Mesenchymal stem cell (in vitro differentiated cells and primary cell): ENCODE results near the gene UBE2L5.

Experiments used
- DNase-seq: peaks from one replicate; pipeline ENCODE4 v3.0.0-alpha.2; 2013
- H2AFZ ChIP-seq: one replicate; pipeline ENCODE4 v1.6.1; 2013; ENCODE audit warnings: low read depth, mild to moderate bottlenecking, control low read depth, inconsistent platforms, low read length, moderate library complexity
- H2AK5ac ChIP-seq: 2 replicates; pipeline ENCODE4 v1.6.1; 2013; ENCODE audit warnings: low read length, moderate library complexity, mild to moderate bottlenecking, inconsistent platforms; ENCODE audit not compliant: severe bottlenecking
- H2BK120ac ChIP-seq: one replicate; pipeline ENCODE4 v1.6.1; 2013; ENCODE audit warnings: low read depth, mild to moderate bottlenecking, inconsistent platforms, low read length, moderate library complexity
- H2BK12ac ChIP-seq, 2 experiments: one replicate each; pipeline ENCODE4 v1.6.1; 2013; ENCODE audit warnings: inconsistent platforms in 2 of 2, low read length in 2 of 2, mild to moderate bottlenecking in 2 of 2, moderate library complexity in 2 of 2, control low read depth in 1 of 2
- H2BK15ac ChIP-seq: one replicate; pipeline ENCODE4 v1.6.1; 2013; ENCODE audit warnings: mild to moderate bottlenecking, low read depth, inconsistent platforms; ENCODE audit not compliant: poor library complexity, severe bottlenecking
- H2BK5ac ChIP-seq: 2 replicates; pipeline ENCODE4 v1.6.1; 2013; ENCODE audit warnings: low read depth, mild to moderate bottlenecking, low read length, control low read depth, inconsistent platforms; ENCODE audit not compliant: poor library complexity, severe bottlenecking
- H3K14ac ChIP-seq, 2 experiments: one replicate each; pipeline ENCODE4 v1.6.1; 2013; ENCODE audit warnings: inconsistent platforms in 2 of 2, low read length in 2 of 2, control low read depth in 1 of 2, mild to moderate bottlenecking in 1 of 2, moderate library complexity in 1 of 2
- H3K18ac ChIP-seq, 2 experiments: one replicate each; pipeline ENCODE4 v1.6.1; 2013; ENCODE audit warnings: inconsistent platforms in 2 of 2, low read length in 2 of 2, control low read depth in 1 of 2, low read depth in 1 of 2, mild to moderate bottlenecking in 1 of 2
- H3K23ac ChIP-seq, 2 experiments: one replicate each; pipeline ENCODE4 v1.6.1; 2013; ENCODE audit warnings: inconsistent platforms in 2 of 2, low read length in 2 of 2, mild to moderate bottlenecking in 2 of 2, moderate library complexity in 2 of 2, control low read depth in 1 of 2
- H3K27ac ChIP-seq: 2 replicates; pipeline ENCODE4 v1.5.1; 2013; ENCODE audit warnings: mild to moderate bottlenecking, moderate library complexity, low read length, control low read depth, inconsistent platforms; ENCODE audit not compliant: poor library complexity, severe bottlenecking
- H3K27me3 ChIP-seq, 2 experiments: 2 replicates each; pipeline versions ENCODE4 v1.6.1 to v1.7.0; 2013; ENCODE audit warnings: low read length in 2 of 2, mild to moderate bottlenecking in 2 of 2, moderate library complexity in 2 of 2, control low read depth in 1 of 2, inconsistent platforms in 1 of 2; ENCODE audit not compliant: control insufficient read depth in 1 of 2, insufficient read depth in 1 of 2
- H3K36me3 ChIP-seq, 2 experiments: 2 replicates each; pipeline versions ENCODE4 v1.6.1 to v1.7.0; 2013; ENCODE audit warnings: low read length in 2 of 2, control low read depth in 1 of 2, inconsistent platforms in 1 of 2, low read depth in 1 of 2, mild to moderate bottlenecking in 1 of 2; ENCODE audit not compliant: insufficient read depth in 2 of 2, control insufficient read depth in 1 of 2
- H3K4ac ChIP-seq, 2 experiments: one replicate each; pipeline ENCODE4 v1.6.1; 2013; ENCODE audit warnings: inconsistent platforms in 2 of 2, low read length in 2 of 2, mild to moderate bottlenecking in 2 of 2, moderate library complexity in 2 of 2, control low read depth in 1 of 2, low read depth in 1 of 2
- H3K4me1 ChIP-seq: 2 replicates; pipeline ENCODE4 v1.6.1; 2013; ENCODE audit warnings: low read depth, low read length, control low read depth; ENCODE audit not compliant: control insufficient read depth, insufficient read depth
- H3K4me2 ChIP-seq: 2 replicates; pipeline ENCODE4 v1.6.1; 2013; ENCODE audit warnings: low read length, mild to moderate bottlenecking, inconsistent platforms; ENCODE audit not compliant: poor library complexity, severe bottlenecking
- H3K4me3 ChIP-seq, 2 experiments: 2 replicates each; pipeline versions ENCODE4 v1.5.1 to v1.7.0; 2013; ENCODE audit warnings: low read length in 2 of 2, mild to moderate bottlenecking in 2 of 2, control low read depth in 1 of 2, low read depth in 1 of 2; ENCODE audit not compliant: insufficient read depth in 1 of 2
- H3K79me1 ChIP-seq: replicated peaks from 2 replicates; pipeline ENCODE4 v1.6.1; 2013; ENCODE audit warnings: mild to moderate bottlenecking, control low read depth, low read length, inconsistent platforms; ENCODE audit not compliant: poor library complexity, severe bottlenecking
- H3K9ac ChIP-seq: 2 replicates; pipeline ENCODE4 v1.7.0; 2013; ENCODE audit warnings: mild to moderate bottlenecking, low read length, moderate library complexity
- H3K9me3 ChIP-seq: 2 replicates; pipeline ENCODE4 v1.7.0; 2013; ENCODE audit warnings: mild to moderate bottlenecking, low read length; ENCODE audit not compliant: control insufficient read depth
- H4K8ac ChIP-seq: one replicate; pipeline ENCODE4 v1.6.1; 2013; ENCODE audit warnings: inconsistent platforms, mild to moderate bottlenecking, low read length, moderate library complexity
- H4K91ac ChIP-seq: one replicate; pipeline ENCODE4 v1.6.1; 2013; ENCODE audit warnings: mild to moderate bottlenecking, low read length, inconsistent platforms
- WGBS: methylation state at CpG from one replicate; pipeline ENCODE4 v1.1.7; 2013; ENCODE audit warnings: mixed read lengths; 5-methylcytosine and 5-hydroxymethylcytosine counted together

Gene UBE2L5

GRCh38 chr13:30465593-30466357 lies 43.5 kb downstream of the UBE2L5 start, which contains the start of gene HMGB1:
Gene HMGB1, minus strand, starts transcription at chr13:30465936. Its CDS starts 2,256 bp downstream, at chr13:30463680.
- Histone ChIP-seq H3K9me3 (no peaks in the 10 kb centered on the region), H3K14ac (peak within 1 kb of the TSS in 1 of 2 experiments; percentile 79), H2AFZ (no peak within 1 kb of the TSS), H3K4me2 (peak within 1 kb of the TSS; percentile 91), H3K36me3 (peaks cover 0 to 20% of the 10 kb centered on the region in 2 experiments), H3K27ac (peak within 1 kb of the TSS; percentile 72), H4K8ac (no peak within 1 kb of the TSS), H3K79me1 (peaks cover 3% of the 10 kb centered on the region), H2BK120ac (peak within 1 kb of the TSS; percentile 100), H2AK5ac (no peak within 1 kb of the TSS), H2BK5ac (peak within 1 kb of the TSS; percentile 93), H3K18ac (peak within 1 kb of the TSS; percentile 75 to 90), H3K23ac (no peak within 1 kb of the TSS), H3K9ac (peak within 1 kb of the TSS; percentile 92), H2BK15ac (peak within 1 kb of the TSS; percentile 69), H4K91ac (peak within 1 kb of the TSS; percentile 28), H3K4ac (peak within 1 kb of the TSS; percentile 15 to 69), H3K27me3 (no peaks in the 10 kb centered on the region), H3K4me1 (peaks cover 5% of the 10 kb centered on the region), H3K4me3 (peak within 1 kb of the TSS; percentile 78 to 79), H2BK12ac (no peak within 1 kb of the TSS)
- WGBS = under 1% methylated on average over 48 of the region's 57 CpGs
- peak; percentile 99 for DNase-seq

- no peak overlapping the region for H4K91ac ChIP-seq
- 5% methylated on average over 10 of the region's 11 CpGs for WGBS
- H3K4me2 ChIP-seq = peak overlapping the region; percentile 91
- H3K14ac ChIP-seq = no peak overlapping the region
- H3K18ac ChIP-seq = no peak overlapping the region
- peaks cover 5% of the 10 kb centered on the region for H3K4me1 ChIP-seq
- H3K27ac ChIP-seq = no peak overlapping the region
- H2AFZ ChIP-seq = no peak overlapping the region
- H2AK5ac ChIP-seq = no peak overlapping the region
- no peaks in the 10 kb centered on the region for H3K9me3 ChIP-seq
- DNase-seq = peak; percentile 62
- H2BK15ac ChIP-seq = no peak overlapping the region
- H3K4ac ChIP-seq = no peak overlapping the region
- H2BK12ac ChIP-seq = no peak overlapping the region
- H4K8ac ChIP-seq = no peak overlapping the region
- no peak overlapping the region for H2BK120ac ChIP-seq
- no peak overlapping the region for H2BK5ac ChIP-seq
- no peaks in the 10 kb centered on the region for H3K27me3 ChIP-seq
- H3K4me3 ChIP-seq = peak overlapping the region; percentile 38 to 79
- no peak overlapping the region for H3K23ac ChIP-seq
- peak overlapping the region; percentile 92 for H3K9ac ChIP-seq
- H3K36me3 ChIP-seq = peaks cover 0 to 19% of the 10 kb centered on the region in 2 experiments
- peaks cover 3% of the 10 kb centered on the region for H3K79me1 ChIP-seq
These were observed 44.0 kb downstream of the UBE2L5 start for GRCh38 chr13:30466358-30466714.

GRCh38 chr13:30466841-30467252 lies 44.6 kb downstream of the UBE2L5 start:
- no peak overlapping the region for H3K14ac ChIP-seq
- H3K79me1 ChIP-seq = peaks cover 3% of the 10 kb centered on the region
- H3K4ac ChIP-seq = no peak overlapping the region
- peaks cover 0 to 14% of the 10 kb centered on the region in 2 experiments for H3K36me3 ChIP-seq
- peak overlapping the region in 1 of 2 experiments; percentile 79 for H3K4me3 ChIP-seq
- no peak overlapping the region for H2AFZ ChIP-seq
- no peaks in the 10 kb centered on the region for H3K27me3 ChIP-seq
- H2BK15ac ChIP-seq = no peak overlapping the region
- H3K18ac ChIP-seq = no peak overlapping the region
- 47% methylated on average over 3 of the region's 4 CpGs for WGBS
- H3K9me3 ChIP-seq = no peaks in the 10 kb centered on the region
- no peak overlapping the region for H2BK120ac ChIP-seq
- H3K4me1 ChIP-seq = peaks cover 5% of the 10 kb centered on the region
- H2AK5ac ChIP-seq = no peak overlapping the region
- H2BK12ac ChIP-seq = no peak overlapping the region
- no peak overlapping the region for H3K23ac ChIP-seq
- H4K91ac ChIP-seq = no peak overlapping the region
- H3K27ac ChIP-seq = peak overlapping the region; percentile 14
- no peak overlapping the region for H4K8ac ChIP-seq
- no peak overlapping the region for H3K4me2 ChIP-seq
- peak overlapping the region; percentile 92 for H3K9ac ChIP-seq
- peak; percentile 30 for DNase-seq
- H2BK5ac ChIP-seq = no peak overlapping the region

- no peaks in the 10 kb centered on the region for H3K27me3 ChIP-seq
- no peak overlapping the region for H2AFZ ChIP-seq
- H4K91ac ChIP-seq = no peak overlapping the region
- no peak overlapping the region for H2BK5ac ChIP-seq
- no peak overlapping the region for H3K18ac ChIP-seq
- WGBS = no CpG with 5 or more reads among the region's 1 CpG
- no peak overlapping the region for H3K4ac ChIP-seq
- H2BK120ac ChIP-seq = no peak overlapping the region
- H2AK5ac ChIP-seq = no peak overlapping the region
- H3K36me3 ChIP-seq = no peaks in the 10 kb centered on the region
- no peak for DNase-seq
- no peak overlapping the region for H3K27ac ChIP-seq
- no peak overlapping the region for H4K8ac ChIP-seq
- no peaks in the 10 kb centered on the region for H3K9me3 ChIP-seq
- H2BK15ac ChIP-seq = no peak overlapping the region
- no peaks in the 10 kb centered on the region for H3K4me1 ChIP-seq
- no peaks in the 10 kb centered on the region for H3K79me1 ChIP-seq
- H3K9ac ChIP-seq = no peak overlapping the region
- no peak overlapping the region for H3K4me3 ChIP-seq
- no peak overlapping the region for H3K4me2 ChIP-seq
- H3K14ac ChIP-seq = no peak overlapping the region
- H2BK12ac ChIP-seq = no peak overlapping the region
- H3K23ac ChIP-seq = no peak overlapping the region
These were observed 51.4 kb downstream of the UBE2L5 start for GRCh38 chr13:30473675-30474074.
